Measurements from ENCODE around the gene LMAN2L. TPM values are rescaled to one million over a fixed set of nuclear protein-coding genes. Genes with fewer than 3 reads are reported as not detected.

The LMAN2L gene
- polyA plus RNA-seq, 1 donor = 25.4 TPM

Other genes with a start within 250 kb of the LMAN2L start
- gene NEURL3, start 234.7 kb downstream of the LMAN2L start, polyA plus RNA-seq (ENCODE audit: insufficient read length) = 0.19 TPM
- gene ARID5A, start 203.3 kb downstream of the LMAN2L start, polyA plus RNA-seq (ENCODE audit: insufficient read length) = 45.3 TPM
- gene KANSL3, start 101.8 kb downstream of the LMAN2L start, polyA plus RNA-seq (ENCODE audit: insufficient read length) = 32.4 TPM
- 3.4 TPM for gene FER1L5, start 97.3 kb downstream of the LMAN2L start, polyA plus RNA-seq (ENCODE audit: insufficient read length)
- gene CNNM4, start 20.8 kb upstream of the LMAN2L start, polyA plus RNA-seq (ENCODE audit: insufficient read length) = 37.0 TPM
- gene CNNM3, start 76.2 kb upstream of the LMAN2L start, polyA plus RNA-seq (ENCODE audit: insufficient read length) = 21.6 TPM
- gene ANKRD23, start 104.0 kb upstream of the LMAN2L start, polyA plus RNA-seq (ENCODE audit: insufficient read length) = 21.3 TPM
- gene ANKRD39, start 118.0 kb upstream of the LMAN2L start, polyA plus RNA-seq (ENCODE audit: insufficient read length) = 7.5 TPM
- 30.4 TPM for gene SEMA4C, start 130.0 kb upstream of the LMAN2L start, polyA plus RNA-seq (ENCODE audit: insufficient read length)
- 1.8 TPM for gene FAM178B, start 246.5 kb upstream of the LMAN2L start, polyA plus RNA-seq (ENCODE audit: insufficient read length)